GM10847 (cell line): ENCODE data around the gene ADCY5.

ENCODE experiments used
- POLR2A ChIP-seq: IDR thresholded peaks from 2 replicates; pipeline ENCODE4 v1.6.1; 2011; ENCODE audit not compliant: insufficient read length; ENCODE audit errors: extremely low read depth

ADCY5 gene

DNA sequence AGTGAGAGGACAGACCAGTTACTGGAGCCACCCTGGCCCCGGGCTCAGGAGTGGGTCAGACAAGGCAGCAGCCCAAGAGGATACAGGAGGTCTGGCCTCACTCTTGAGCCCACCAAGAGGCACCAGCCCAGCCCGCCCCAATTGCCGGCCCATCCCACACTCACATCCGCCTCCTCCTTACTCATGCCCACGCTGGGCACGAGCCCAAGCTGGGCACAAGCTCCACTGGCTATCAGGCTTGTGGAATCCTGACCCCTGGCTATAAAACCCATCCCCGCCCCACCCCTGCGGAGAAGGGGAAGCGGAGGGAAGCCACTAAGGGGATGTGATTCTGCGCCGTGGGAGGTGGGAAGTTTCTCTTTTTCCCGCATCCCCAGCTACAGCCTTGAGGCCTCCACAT, 25.9 kb downstream of the ADCY5 start:
- TF ChIP-seq POLR2A, result no peak

DNA sequence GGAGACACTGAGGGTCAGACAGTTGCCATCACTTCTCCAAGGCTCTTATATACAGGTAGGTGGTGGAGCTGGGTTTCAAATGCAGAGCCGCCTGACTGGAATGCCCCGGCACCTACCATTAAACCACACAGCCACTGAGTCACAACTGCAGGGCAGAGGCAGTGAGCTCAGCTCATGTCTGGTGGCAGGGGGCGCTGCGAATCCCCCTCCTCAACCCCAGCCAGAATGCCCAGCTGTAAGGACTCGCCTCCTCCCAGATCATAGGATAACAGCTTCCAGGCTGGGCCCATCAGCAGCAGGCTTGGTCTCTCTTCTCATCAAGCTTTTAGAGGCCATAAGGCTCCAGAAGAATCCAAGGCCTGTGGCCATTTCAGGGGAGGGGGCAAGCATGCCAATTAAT, 26.4 kb downstream of the ADCY5 start:
- no peak for TF ChIP-seq POLR2A

DNA sequence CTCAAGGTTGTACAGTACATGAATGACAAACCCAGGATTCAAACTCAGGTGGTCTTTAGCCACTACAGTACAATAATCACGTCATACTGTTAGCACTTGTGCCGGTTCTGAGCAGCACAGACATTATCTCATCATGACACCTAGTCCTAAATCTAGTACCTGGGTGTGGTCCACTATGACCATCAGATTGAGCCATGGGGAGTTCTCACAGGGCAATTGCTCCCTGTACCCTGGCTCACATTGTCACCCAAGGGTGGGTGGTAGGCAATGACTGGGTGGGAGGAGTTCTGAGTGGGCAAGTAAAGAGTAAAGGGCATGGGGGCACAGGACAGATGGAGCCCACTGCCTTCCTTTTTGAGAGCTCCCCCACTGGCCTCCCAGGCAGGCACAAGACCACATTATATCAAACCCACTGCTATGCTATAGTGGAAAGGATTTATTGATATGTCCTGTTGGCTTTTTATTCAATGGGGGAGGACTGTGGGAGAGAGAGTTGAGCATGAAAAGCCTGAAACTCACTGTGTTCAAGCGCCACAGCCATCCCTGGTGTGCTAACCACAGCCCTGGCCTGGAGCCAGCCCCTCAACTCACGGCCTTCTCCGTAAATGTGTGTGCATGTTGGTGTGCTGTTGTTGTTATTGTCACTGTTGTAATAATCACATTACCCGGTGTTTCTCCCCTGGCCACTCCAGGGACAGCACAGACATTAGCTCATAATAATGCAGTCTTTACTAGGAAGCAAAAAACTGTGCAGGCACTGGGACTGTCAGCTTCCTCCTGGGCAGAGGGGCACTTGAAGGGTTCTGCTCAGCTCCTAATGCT, 27.3 kb downstream of the ADCY5 start:
- TF ChIP-seq POLR2A, result no peak

DNA sequence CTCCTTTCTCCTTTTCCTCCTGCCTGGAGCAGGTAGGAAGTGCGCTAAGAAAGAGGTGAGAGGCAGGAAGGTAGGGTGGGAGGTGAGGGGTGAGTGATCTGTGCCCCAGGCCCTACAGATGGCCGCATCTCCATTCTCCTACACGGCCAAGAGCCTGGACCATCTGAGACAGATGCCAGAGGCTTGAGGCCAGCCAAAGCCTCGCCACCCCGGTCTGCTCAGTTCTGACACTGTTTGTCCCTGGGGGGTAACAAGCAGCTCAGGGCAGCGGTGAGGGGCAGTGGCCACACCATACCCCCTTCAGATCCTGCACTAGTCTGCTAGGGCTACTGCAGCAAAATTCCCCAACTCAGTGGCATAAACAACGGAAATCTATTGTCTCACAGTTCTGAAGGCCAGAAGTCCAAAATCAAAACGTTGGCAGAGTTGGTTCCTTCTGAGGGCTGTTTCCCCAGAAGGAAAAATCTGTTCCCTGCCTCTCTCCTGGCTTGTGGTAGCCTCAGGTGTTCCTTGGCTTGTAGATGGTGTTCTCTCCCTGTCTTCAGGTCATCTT, 28.4 kb downstream of the ADCY5 start:
- TF ChIP-seq POLR2A, result no peak

DNA sequence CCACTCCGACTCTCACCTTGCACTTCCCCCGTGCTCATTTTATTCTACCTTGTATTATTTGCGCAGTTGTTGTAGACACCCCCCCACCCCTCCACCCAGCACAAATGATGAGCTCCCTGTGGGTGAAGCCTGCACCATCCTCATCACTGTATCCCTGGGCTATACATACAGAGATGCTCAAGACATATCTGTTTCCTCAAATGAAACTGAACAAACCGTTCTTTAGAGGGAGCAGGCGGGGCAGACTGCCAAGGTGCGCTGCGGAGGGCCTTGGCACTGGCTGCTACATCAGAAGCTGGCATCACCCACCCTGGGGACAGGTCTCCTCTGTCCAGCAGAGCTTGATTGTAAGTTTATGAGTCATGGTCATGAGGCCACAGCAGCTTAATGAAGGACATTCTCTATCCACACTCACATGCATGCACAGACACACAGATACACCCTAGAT, 29.0 kb downstream of the ADCY5 start:
- TF ChIP-seq POLR2A, result no peak

DNA sequence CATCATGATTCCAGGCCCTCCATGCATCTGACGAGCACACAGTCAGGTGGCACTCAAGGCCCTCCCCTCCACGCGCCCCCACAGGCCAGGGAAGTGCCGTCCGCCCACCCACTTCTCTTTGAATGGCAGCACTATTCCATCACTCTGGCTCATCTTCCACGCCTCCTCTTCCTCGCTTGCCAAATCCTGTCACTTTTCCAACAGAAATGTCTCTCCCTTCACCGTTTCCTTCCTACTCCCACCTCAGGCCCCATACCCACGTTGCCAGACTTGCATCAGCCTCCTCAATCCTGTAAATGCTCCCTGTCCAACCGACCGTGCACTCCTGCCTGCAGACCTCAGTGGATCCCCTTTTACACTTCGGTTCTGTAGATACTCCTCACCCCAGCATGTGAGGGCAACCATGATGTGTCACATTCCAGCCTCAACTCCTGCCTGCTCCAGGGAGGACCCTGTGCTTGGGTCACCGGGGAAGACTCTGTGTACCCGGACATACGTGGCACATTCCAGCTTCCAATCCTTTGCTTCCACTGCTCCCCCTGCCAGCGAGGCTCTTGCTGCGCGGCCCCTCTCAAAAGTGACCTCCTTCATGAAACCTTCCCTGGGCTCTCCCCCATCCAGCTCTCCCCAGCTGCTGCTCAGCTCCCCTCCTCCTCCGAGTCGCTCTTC, 29.6 kb downstream of the ADCY5 start:
- no peak for TF ChIP-seq POLR2A

DNA sequence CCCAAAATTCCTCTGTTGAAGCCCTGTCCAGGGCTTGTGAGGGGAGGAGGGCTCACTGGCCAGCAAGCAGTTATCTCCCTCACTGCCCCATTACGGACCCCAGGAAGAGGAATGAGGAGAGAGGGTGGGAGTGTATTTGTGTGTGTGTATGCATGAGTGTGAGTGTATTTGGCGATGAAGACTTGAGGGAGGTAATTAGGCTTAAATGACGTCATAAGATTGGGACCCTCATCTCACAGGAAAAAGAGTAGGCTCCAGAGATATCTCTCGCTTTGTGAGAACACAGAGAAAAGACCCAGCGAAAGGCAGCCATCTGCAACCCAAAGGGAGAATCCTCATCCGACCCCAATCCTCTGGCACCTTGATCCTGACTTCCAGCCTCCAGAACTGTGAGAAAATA, 32.2 kb downstream of the ADCY5 start:
- no peak for TF ChIP-seq POLR2A

DNA sequence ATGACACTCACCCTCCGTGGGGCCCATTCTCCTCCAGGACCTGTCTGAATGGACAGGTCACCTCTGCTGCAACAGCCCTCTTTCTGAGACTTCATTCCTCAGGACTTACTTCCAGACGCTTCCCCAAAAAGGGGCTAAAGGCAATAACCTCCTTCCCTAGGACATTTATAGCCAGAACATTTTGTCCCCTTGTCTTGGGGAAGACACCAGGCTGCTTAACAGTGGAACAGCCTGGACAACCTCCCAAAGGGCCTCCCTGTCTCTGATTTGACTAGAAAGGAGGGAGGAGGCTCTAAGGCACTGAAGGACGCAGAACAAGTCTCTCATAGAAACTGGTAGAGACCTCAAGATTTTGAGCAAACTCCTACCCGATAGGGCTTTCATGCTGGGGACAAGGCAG, 32.7 kb downstream of the ADCY5 start:
- TF ChIP-seq POLR2A, result no peak

DNA sequence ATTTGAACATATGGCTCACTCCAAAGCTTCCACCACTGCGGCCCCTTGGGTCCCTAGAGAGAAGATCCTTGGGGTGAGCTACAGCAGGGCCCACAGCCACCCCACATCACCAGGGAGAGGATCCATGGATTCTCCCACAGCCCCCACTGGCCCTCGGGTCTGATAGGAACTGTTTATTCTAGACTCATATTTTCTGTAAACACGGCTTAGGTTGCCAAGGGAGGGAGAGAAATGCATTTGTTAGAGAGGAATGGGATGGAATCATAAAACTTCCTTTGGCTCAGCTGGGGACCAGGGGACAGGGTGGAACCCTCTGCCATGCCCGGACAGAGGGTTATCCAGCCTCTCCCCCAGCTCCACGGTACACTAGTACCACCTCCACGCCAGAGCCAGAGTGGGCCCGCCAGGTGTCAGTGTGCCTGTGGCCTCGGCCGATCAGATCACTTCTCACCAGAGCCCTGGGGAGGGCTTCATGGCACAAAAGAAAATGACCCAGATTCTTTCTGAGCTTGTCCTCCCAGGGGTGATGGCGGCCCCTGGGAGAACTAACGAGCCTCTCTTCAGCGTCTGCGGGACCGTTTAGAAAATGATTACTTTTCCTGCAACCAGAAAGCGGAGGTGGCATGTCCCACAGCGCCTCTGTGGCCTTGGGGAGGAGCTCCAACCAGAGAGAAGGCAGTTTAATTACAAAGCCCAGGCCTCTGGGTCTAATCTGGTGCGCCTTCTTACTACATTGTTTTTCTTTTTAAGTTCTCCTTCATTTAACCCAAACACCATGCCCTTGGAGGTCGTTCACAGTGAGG, 33.7 kb downstream of the ADCY5 start:
- no peak for TF ChIP-seq POLR2A

DNA sequence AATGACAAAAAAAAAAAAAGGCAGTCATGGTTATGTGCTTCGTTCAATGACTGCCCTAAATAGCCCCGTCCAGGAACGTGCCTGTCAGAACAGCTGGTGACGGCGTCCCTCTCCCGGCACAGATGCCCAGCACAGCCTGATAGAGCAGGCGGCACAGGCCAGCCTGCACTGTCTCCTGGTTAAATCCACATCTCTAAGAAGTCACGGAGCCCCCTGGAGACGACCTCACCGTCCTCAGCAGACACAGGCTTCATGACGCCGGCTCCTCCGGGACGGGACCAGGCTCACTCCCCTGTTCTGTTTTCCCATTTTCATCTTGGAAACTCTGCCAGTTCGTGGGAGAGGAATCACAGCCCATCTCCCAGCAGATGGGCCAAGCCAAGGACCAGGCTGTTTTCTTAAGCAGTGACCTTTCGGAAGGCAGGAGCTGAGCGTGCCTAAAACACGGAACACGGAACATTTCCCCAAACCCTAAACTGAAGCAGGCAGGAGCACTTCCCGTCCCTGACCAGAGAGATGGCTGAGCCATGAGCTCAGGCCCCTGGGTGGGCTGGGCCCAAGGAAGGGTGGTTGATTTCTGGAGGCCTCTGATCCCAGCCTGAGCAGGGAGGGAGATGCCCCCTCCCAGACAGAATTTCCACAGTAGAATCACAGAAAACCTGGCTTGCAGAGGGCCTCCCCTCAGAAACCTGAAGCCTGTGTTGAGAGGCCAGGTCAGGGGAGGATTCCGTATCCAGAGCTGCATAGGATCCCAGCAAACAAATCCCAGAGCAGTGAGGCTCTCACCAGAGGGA, 35.9 kb downstream of the ADCY5 start:
- no peak for TF ChIP-seq POLR2A

DNA sequence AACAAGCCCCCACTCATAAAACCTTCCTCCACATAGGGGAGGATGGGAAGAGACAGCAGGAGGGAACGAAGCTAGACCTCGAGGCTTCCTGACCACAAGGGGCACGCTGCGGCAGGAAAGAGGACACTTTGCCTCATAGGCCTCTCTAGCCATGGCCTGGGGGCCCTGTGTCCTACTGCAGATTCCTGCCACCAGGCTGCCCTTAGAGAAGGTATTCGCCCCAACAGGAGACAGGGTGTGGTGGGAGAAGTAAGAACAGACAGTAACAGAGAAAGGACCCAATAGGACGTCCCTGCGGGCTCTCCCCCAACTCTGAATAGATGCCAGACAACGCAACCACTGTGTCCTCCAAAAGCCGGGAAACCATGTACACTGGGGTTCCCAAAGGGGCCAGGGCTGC, 36.8 kb downstream of the ADCY5 start:
- TF ChIP-seq POLR2A, result no peak

DNA sequence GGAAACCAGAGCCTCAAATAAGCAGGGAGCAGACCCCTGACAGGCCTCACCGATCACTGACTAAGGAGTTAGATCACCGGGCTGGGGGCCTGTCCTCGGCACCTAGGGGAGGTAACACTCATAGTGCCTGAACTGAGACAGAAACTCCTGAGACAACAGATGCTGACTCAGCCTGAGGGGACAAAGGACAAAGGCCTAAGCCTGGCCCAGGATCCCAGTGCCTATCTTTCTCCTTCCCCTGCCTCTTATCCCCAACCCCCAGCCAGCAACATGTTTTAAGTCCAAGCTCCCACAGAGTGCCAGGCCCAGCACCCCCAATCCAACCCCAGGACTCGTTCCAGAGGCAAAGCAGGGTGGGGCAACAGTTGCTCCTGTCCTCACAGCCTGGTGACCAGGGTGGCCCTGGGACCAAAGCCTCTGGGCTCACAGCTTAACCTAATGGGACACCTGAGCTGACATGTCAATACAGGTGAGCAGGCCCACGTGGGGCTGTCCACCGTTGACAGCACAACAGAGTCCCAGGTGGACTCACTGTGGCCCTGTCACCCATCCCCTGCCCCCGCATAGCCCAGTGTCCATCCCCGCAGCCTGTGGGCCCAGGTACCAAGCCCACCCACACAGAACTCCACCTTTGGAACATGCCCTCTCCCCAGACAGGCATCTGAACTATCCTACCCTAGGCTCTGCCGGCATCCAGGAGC, 37.4 kb downstream of the ADCY5 start:
- no peak for TF ChIP-seq POLR2A

DNA sequence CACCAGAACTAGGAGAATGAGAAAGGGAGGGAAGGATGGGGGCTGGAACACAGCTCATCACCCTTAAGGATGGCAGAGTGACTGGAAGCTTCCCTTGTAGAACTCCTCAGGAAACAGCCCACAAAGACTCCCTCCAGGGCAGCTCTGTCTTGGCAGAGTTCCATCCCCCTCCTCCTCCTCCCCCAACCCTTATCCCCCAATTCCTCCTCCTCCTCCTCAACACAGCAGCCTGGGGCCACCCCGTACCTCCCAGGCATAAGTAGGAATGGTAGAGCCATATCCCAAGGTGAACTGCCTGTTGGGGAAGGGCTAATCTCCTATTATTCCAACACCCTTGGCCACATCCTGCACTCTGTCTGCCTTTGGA, 38.8 kb downstream of the ADCY5 start:
- no peak for TF ChIP-seq POLR2A

DNA sequence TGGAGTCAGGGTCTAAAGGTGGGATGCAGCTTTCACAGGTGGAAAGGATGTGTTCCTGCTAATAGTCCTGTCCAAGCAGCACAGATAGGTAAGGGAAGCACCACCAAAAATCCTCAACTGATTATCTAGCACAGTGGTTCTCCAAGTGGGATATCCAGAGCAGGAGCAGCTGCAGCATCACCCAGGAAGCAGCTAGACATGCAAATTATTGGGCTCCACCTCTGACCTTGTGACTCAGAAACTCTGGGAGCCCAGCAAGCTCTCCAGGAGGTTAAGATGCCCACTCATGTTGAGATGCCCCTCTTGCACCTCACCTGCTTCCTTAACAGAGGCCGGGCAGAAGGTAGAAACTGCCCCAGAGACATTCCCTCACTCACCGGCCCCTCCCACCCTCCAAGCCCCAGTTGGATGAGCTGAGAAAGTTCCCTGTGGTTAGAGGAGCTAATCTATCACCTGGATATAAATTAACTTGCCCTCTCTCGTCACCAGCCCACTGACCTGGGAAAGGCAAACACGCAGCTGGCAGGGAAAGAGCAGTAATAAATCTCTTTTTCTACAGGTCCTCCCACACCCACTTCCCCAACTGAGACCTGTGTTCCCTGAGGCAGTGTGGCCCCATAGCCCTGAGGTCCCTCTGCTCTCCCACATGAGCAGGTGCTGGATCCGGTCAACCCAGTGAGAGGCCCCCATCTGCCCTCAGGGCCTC, 39.3 kb downstream of the ADCY5 start:
- no peak for TF ChIP-seq POLR2A
